Activated naive CD4-positive, alpha-beta T cell treated with anti-CD3 and anti-CD28 coated beads, Interleukin-2, amount 50 U/mL, for 24 hours (primary cell): ENCODE measurements around the gene COQ9.
"Not testable (repeated sequence)": the region's sequence is repeated elsewhere in the genome, so short reads cannot be mapped to it uniquely, and the experiment has no call there.

Experiments
- H3K27ac Mint-ChIP-seq: one replicate; pipeline ENCODE4 v1.8.0; 2021; ENCODE audit warnings: mild to moderate bottlenecking, mixed read lengths
- H3K27me3 Mint-ChIP-seq: one replicate; pipeline ENCODE4 v1.8.0; 2021; ENCODE audit warnings: mixed read lengths
- H3K36me3 Mint-ChIP-seq: one replicate; pipeline ENCODE4 v1.8.0; 2021; ENCODE audit warnings: mixed read lengths
- H3K4me1 Mint-ChIP-seq: one replicate; pipeline ENCODE4 v1.8.0; 2021; ENCODE audit warnings: mixed read lengths
- H3K4me3 Mint-ChIP-seq: one replicate; pipeline ENCODE4 v1.8.0; 2021; ENCODE audit warnings: mild to moderate bottlenecking, mixed read lengths
- H3K9me3 Mint-ChIP-seq: one replicate; pipeline ENCODE4 v1.8.0; 2021; ENCODE audit warnings: mixed read lengths

COQ9 gene

DNA sequence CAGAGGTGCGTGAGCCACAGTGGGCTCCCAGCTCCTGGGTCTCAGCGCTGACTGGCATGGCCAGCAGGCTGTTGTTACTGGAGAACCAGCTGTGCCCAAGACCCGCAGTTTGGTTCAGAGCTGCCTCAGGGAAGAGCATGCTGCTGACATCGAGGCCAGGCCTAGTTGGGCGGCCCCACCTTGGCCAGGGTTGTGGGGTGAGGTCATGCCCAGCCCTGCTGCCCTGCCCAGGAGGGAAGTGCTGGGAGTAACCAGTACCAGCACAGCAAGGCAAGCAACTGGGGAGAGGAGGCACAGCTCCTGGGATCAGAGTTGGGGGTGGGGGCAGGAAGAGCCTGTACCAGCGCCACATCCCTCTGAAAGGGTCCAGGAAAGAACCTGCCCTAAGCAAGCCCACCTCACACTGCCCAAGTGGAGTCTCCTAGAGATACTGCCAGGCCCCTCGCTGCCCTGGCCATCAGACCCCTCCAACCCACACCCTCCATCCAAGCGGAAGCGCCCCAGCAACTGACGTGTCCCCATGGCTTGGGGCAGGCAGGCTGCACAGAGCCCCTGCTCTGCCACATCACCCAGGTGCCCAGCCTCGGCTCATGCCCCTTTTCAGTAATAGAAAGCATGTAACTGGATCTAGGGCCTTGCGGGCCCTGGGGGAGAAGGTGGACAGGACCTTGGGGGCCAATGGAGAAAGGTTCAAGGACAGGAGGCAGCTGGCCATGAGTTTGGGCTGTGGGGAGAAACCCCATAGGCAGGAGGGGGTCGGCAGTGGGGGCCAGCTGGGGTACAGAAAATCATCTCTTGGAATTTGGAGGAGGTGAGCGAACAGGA lies 38.0 kb downstream of the COQ9 start:
- H3K4me1 Mint-ChIP-seq: peaks cover 23% of the 10 kb centered on the region
- no peak overlapping the region for H3K27ac Mint-ChIP-seq
- no peaks in the 10 kb centered on the region for H3K27me3 Mint-ChIP-seq
- H3K9me3 Mint-ChIP-seq: no peaks in the 10 kb centered on the region
- H3K4me3 Mint-ChIP-seq: peak overlapping the region; percentile 86
- no peaks in the 10 kb centered on the region for H3K36me3 Mint-ChIP-seq

DNA sequence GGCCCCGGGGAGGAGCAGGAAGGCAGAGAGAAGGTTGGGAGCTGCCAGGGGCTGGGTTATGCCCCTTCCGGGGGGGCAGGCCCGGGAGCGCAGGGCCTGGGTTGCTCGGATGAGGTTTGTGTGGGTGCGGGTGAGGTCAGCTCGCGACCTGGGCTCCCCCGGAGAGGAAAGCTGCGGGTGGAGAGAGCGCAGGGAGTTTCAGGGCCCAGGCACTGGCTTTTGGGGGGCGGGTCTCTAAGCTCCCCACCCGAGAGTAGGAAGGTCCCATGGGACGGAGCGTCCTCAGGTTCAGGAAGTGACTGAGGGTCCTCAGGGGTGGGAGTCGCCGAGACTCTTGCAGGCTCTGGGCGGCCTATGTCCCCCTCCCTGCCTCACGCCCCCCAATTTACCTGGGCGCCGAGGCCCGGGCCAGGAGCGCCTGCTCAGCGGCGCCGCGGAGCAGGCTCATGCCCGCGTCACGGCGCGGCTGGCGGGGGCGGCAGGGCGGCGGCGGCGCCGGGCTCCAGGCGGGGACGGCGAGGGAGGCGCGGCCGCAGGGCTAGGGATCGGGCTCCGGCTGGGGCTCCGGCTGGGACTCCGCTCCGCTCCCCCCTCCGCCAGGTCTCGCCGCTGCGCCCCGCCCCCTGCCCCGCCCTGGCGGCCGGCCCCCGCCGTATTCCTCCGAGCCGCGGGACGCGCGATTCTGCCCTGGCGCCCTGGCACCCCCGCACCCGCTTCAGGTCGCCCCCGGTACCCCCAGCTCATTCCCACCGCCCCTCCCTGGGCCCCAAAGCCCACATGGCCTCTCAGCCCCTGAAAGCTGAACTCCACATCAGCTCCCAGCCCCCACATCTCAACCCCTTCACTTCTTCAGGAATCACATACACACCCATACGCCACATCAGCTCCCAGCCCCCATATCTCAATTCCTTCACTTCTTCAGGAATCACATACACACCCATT lies 38.9 kb downstream of the COQ9 start, which contains the start of gene DOK4:
TSS of gene DOK4 (minus strand) at position 578 of the 942 bp plus-strand sequence. CDS start 6,986 bp downstream, outside the sequence.
- H3K27ac Mint-ChIP-seq: peak within 1 kb of the TSS; percentile 68
- H3K27me3 Mint-ChIP-seq: no peaks in the 10 kb centered on the region
- H3K9me3 Mint-ChIP-seq: no peaks in the 10 kb centered on the region
- peak within 1 kb of the TSS; percentile 86 for H3K4me3 Mint-ChIP-seq
- H3K36me3 Mint-ChIP-seq: no peaks in the 10 kb centered on the region
- H3K4me1 Mint-ChIP-seq: peaks cover 23% of the 10 kb centered on the region

DNA sequence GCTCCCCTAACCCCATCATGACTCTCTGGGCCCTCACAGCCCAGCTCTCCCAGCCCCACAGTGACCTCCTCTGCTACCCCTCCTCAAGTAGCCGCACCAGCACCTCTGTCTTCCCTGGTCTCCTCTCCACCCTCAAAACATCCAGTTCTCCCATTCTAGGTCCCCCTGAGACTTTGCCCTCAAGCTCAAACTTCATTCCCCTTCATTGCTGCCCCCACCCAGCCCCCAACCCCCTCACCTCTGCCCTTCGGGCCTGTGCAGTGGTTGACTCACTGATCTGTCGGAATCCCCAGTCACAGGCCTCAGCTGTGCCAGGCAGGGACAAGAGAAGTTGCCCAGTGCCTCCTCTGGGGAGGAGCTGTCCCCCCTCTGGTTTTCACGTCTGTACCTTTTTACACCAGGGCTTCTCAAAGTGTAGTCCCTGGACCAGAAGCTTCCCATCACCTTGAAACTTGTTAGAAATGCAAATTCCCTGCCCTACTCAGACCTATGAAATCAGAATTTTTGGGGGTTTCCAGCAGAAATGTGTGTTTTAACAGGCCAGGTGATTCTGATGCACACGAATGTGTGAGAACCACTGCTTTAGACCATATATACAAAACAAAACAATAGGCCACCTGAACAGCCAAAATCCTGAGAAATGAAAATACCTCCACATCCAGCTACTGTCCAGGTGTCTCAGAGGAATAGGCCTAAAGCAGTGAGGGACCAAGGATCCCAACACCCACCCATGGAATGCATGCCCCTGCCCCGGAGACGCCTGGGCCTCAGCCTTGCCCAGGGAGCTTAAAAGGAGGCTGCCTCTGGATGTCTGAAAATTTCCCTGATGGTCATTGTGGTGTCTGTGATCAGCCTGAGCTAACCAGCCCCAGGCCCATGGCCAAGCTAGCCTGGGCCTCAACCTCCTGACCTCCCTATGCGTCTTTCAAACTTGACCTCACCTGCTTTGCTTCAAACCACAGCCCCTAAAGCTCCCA lies 39.9 kb downstream of the COQ9 start:
- H3K27me3 Mint-ChIP-seq: no peaks in the 10 kb centered on the region
- H3K4me3 Mint-ChIP-seq: peak overlapping the region; percentile 82
- H3K4me1 Mint-ChIP-seq: peaks cover 23% of the 10 kb centered on the region
- peak overlapping the region; percentile 68 for H3K27ac Mint-ChIP-seq
- no peaks in the 10 kb centered on the region for H3K9me3 Mint-ChIP-seq
- H3K36me3 Mint-ChIP-seq: no peaks in the 10 kb centered on the region

DNA sequence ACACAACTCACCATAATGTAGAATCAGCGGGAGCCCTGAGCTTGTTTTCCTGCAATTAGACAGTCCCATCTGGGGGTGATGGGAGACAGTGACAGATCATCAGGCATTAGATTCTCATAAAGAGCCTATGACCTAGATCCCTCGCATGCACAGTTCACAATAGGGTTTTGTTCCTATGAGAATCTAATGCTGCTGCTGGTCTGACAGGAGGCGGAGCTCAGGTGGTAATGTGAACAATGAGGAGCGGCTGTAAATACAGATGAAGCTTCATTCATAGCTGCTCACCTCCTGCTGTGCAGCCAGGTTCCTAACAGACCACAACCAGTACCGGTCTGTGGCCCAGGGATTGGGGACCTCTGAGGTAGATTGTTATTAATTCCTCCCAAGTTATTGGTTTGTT lies 42.0 kb downstream of the COQ9 start:
- Mint-ChIP-seq H3K27ac (no peak overlapping the region), H3K27me3 (no peaks in the 10 kb centered on the region), H3K4me1 (peaks cover 23% of the 10 kb centered on the region), H3K4me3 (no peak overlapping the region), H3K9me3 (no peaks in the 10 kb centered on the region), H3K36me3 (no peaks in the 10 kb centered on the region)

DNA sequence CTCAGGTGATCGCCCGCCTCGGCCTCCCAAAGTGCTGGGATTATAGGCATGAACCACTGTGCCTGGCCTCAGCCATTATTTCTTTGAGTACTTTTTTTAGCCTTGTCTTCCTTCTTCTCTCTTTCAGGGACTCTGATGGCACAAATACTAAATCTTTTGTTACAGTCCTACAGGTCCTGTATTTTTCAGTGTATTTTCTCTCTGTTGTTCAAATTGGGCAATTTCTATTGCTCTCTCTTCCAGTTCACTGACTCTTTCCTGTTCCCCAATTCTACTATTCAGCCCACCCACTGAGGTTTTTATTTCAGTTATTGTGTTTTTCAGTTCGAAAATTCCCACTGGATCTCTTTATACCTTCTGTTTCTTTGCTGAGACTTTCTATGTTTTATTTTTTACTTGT lies 46.5 kb downstream of the COQ9 start:
- H3K27me3 Mint-ChIP-seq: no peaks in the 10 kb centered on the region
- no peaks in the 10 kb centered on the region for H3K4me1 Mint-ChIP-seq
- no peak overlapping the region for H3K4me3 Mint-ChIP-seq
- no peak overlapping the region for H3K27ac Mint-ChIP-seq
- H3K36me3 Mint-ChIP-seq: no peaks in the 10 kb centered on the region
- no peaks in the 10 kb centered on the region for H3K9me3 Mint-ChIP-seq

DNA sequence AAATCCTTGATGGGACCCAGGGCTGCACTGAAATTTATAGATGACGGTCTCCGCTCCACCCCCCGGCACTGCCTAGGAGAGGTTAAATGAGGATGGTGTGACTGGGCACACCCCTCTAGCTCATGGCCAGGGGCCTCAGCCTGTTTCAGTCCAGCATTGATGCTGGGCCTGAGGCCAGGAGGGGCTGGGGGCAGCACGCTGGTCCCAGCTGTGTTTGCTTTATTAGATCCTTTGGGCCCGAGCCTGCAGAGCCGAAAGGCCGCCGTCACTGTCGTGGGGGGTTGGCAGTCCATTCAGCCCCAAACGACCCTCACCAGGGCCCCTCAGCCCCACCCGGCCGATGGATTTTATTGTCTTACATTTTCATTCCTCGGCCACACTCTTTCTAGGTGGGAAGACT lies 49.8 kb downstream of the COQ9 start:
- Mint-ChIP-seq H3K9me3 (no peaks in the 10 kb centered on the region), H3K27ac (no peak overlapping the region), H3K4me1 (peaks cover 10% of the 10 kb centered on the region), H3K4me3 (no peak overlapping the region), H3K27me3 (no peaks in the 10 kb centered on the region), H3K36me3 (no peaks in the 10 kb centered on the region)

DNA sequence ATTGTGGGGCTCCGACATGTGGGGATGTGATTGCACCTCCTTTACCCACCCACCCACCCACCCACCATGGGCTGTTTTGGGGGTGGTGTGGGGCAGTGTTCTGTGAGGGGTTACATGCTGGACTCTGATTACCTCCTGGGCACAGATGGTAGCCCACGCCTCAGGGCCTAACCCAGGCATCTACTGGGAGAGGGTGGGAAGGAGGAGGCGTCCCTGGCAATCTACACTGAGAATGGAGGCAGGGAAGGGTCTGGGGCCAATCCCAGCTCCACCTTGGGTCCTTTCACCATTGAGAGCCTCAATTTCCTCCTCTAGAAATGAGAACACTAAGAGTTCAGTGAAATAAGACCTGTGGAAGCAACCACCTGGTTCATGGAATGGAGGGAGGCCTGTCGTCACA lies 50.8 kb downstream of the COQ9 start:
- no peak overlapping the region for H3K27ac Mint-ChIP-seq
- no peaks in the 10 kb centered on the region for H3K36me3 Mint-ChIP-seq
- H3K27me3 Mint-ChIP-seq: no peaks in the 10 kb centered on the region
- no peaks in the 10 kb centered on the region for H3K9me3 Mint-ChIP-seq
- H3K4me1 Mint-ChIP-seq: peaks cover 10% of the 10 kb centered on the region
- H3K4me3 Mint-ChIP-seq: no peak overlapping the region

DNA sequence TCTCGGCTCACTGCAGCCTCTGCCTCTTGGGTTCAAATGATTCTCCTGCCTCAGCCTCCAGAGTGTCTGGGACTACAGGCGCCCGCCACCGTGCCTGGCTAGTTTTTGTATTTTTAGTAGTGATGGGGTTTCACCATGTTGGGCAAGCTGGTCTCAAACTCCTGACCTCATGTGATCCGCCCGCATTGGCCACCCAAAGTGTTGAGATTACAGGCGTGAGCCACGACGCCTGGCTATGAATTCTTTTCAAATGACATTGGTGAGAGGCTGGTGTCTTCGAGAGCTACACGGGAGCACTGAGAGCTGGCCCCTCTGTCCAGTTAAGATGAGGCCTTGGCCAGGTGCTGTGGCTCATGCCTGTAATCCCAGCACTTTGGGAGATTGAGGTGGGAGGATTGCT lies 52.7 kb downstream of the COQ9 start:
- not testable (repeated sequence) for H3K4me1 Mint-ChIP-seq, H3K36me3 Mint-ChIP-seq, H3K27me3 Mint-ChIP-seq, H3K27ac Mint-ChIP-seq, H3K9me3 Mint-ChIP-seq, H3K4me3 Mint-ChIP-seq

DNA sequence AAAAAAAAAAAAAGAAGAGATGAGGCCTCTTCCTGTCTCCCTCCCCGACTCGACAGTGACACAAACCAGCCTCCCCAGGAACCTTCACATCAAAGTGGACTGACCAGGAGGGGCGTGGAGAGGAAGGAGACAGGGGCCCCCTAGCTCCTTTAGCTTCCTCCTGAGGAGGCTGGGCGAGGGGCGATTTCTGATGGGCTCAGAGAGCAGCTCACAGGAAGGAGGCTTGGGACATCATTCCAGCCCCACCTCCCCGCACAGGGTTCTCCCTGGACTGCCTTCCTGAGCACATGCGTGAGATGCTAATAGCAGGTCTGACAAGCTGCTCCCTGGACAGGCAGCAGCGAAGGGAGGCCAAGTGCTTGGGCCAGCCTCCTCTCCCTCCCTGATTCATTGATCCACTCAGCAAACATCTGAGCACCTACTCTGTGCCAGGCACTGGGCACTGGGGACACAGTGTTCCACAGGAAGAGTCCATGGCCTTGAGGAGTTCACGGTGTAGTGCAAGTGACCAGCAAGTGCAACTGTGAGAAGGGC lies 53.4 kb downstream of the COQ9 start:
- no peak overlapping the region for H3K27ac Mint-ChIP-seq
- H3K9me3 Mint-ChIP-seq: no peaks in the 10 kb centered on the region
- no peak overlapping the region for H3K4me3 Mint-ChIP-seq
- no peaks in the 10 kb centered on the region for H3K27me3 Mint-ChIP-seq
- H3K36me3 Mint-ChIP-seq: no peaks in the 10 kb centered on the region
- peaks cover 10% of the 10 kb centered on the region for H3K4me1 Mint-ChIP-seq

DNA sequence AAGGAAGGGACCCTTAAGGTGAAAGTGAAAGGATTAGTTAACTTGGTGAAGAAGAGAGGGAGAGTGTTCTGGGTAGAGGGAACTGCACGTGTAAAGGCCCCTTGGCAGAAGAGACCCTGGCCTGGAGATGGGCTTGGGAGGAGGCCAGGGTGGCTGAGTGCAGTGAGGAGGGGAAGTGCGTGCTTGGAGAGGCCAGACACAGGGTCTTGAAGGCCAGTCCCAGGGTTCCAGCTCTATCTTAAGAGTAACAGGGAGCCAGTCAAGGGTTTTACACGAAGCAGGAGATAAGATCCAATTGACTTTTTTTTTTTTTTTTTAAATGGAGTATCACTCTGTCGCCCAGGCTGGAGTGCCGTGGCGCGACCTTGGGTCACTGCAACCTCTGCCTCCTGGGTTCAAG lies 54.2 kb downstream of the COQ9 start:
- no peaks in the 10 kb centered on the region for H3K27me3 Mint-ChIP-seq
- peaks cover 10% of the 10 kb centered on the region for H3K4me1 Mint-ChIP-seq
- no peaks in the 10 kb centered on the region for H3K36me3 Mint-ChIP-seq
- no peaks in the 10 kb centered on the region for H3K9me3 Mint-ChIP-seq
- H3K27ac Mint-ChIP-seq: no peak overlapping the region
- H3K4me3 Mint-ChIP-seq: no peak overlapping the region

DNA sequence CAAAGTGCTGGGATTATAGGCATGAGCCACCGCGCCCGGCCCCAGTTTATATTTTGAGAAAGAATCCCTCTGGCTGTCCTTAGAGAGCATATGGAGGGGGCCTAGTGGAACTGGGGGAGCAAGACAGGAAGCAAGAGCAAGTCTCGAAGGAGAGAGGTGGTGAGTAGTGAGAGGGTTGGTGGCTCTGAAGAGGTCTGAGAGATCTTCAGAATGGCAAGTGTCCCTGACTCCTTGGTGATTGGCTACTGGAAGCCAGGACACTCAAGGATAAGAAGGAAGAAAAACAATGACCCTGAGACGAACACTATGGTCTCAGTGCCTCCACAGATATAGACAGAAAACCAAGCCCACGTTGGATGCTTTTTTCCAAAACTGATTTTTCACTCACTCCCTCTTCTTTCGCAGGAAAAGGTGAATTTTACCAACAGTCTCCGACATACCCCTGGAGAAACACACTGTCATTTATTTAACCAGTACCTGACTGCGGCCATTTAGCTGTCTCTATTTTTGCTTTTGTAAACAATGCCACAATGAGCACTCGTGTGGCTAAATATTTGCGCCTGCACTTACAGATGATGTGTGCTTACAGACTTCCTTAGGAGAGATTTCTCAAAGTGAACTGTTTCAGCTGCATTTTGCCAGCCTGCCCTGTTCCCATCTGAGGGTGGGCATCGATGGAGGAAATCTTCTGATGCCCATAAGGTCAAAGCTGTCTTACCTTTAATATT lies 54.9 kb downstream of the COQ9 start:
- no peaks in the 10 kb centered on the region for H3K27me3 Mint-ChIP-seq
- H3K27ac Mint-ChIP-seq: peak overlapping the region; percentile 14
- peaks cover 10% of the 10 kb centered on the region for H3K4me1 Mint-ChIP-seq
- no peak overlapping the region for H3K4me3 Mint-ChIP-seq
- no peaks in the 10 kb centered on the region for H3K9me3 Mint-ChIP-seq
- H3K36me3 Mint-ChIP-seq: no peaks in the 10 kb centered on the region

DNA sequence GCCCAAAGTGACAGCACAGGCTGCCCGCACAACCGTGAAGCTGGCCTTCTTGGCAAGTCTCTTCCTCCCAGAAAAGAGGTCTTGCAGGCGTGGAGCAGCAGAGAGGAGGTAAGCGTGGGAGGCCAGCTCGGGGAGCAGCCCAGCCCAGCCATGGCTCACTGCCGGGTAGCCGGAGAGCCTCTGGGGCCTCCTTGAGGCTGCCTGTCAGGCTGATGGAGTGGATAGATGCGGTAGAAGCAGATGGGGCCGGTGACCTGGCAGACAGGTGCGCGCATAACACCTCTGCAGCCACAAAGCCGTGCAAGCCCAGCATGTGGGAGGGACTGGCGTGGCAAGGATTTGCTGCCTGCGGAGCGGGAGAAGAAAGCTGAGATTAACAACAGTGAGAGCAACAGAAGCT lies 56.1 kb downstream of the COQ9 start:
- Mint-ChIP-seq H3K27me3 (no peaks in the 10 kb centered on the region), H3K27ac (no peak overlapping the region), H3K4me1 (peaks cover 10% of the 10 kb centered on the region), H3K4me3 (no peak overlapping the region), H3K9me3 (no peaks in the 10 kb centered on the region), H3K36me3 (no peaks in the 10 kb centered on the region)

DNA sequence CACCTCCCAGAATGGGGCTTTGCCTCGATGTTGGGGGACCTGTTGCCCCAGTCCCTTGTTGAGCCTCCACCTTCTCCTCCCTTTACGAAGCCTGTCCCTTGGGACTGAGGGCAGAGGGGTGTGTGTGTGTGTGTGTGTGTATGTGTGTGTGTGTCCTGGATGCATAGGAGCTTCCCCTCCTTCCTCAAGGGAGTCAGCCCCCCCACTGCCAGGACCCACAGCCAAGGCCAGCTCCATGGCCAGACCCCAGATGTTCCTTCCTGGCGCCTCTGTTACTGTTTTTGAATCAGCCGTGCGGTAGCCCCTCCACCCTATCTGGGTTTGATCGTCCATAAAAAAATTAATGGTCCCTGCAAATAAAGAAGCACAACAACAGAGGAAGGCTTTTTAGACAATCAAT lies 56.7 kb downstream of the COQ9 start:
- Mint-ChIP-seq H3K27ac (no peak overlapping the region), H3K27me3 (no peaks in the 10 kb centered on the region), H3K4me1 (peaks cover 10% of the 10 kb centered on the region), H3K36me3 (no peaks in the 10 kb centered on the region), H3K9me3 (no peaks in the 10 kb centered on the region), H3K4me3 (no peak overlapping the region)

DNA sequence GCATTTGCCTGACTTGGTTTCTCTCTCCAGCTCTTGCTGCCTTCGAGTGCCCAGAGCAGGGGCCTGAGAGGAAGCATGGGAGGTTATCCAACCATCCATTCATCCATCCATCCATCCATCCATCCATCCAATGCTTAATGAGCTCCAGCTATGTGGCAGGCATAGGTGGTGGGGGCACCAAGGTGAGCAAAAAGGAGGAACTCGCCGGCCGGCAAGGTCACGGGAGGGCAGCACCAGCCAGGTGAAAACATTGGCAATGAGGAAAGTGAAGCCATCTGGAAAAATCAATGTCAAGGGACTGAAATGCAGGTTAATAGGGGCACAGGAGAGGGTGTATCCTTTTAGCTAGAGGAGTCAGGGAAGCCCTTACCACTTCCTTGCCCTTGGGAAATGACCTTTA lies 57.2 kb downstream of the COQ9 start:
- Mint-ChIP-seq H3K9me3 (no peaks in the 10 kb centered on the region), H3K36me3 (no peaks in the 10 kb centered on the region), H3K4me3 (no peak overlapping the region), H3K27me3 (no peaks in the 10 kb centered on the region), H3K4me1 (peaks cover 10% of the 10 kb centered on the region), H3K27ac (no peak overlapping the region)
